OCI-LY7 (cell line): ENCODE measurements around the gene CNOT6L. TPM values are rescaled to one million over a fixed set of nuclear protein-coding genes. Genes with fewer than 3 reads are reported as not detected.
A peak's percentile ranks its signal among the peaks of the same experiment; 100 is the strongest.

Experiments
- BruUV-seq: library from RNA; stranded (reverse); fragments of 400-500 nt; replicated peaks from 2 replicates; lab custom pipeline; 2021; lab: Mats Ljungman, UMichigan
- CTCF ChIA-PET: fragments of 300-600 bp; sonication (Branson Sonifier 250); formaldehyde crosslinking; loops from one replicate; lab custom pipeline; 2022; ENCODE audit warnings: antibody characterized with exemption; ENCODE audit not compliant: unreplicated experiment; lab: Charles Lee
- POLR2A ChIA-PET: fragments of 300-600 bp; sonication (Branson Sonifier 250); formaldehyde crosslinking; loops from one replicate; lab custom pipeline; 2022; ENCODE audit warnings: antibody characterized with exemption; lab: Charles Lee
- DNase-seq: peaks from one replicate; pipeline ENCODE4 v3.0.0-alpha.2; 2015; ENCODE audit warnings: low spot score
- H2AFZ ChIP-seq: fragments of 200-600 bp; sonication (generic), shearing (Covaris generic); 2 replicates; pipeline ENCODE4 v1.6.1; 2014; ENCODE audit warnings: mild to moderate bottlenecking, antibody characterized with exemption, low read length, moderate library complexity
- H3K27ac ChIP-seq: fragments of 200-600 bp; sonication (generic); 2 replicates; pipeline ENCODE4 v1.5.1; 2014; ENCODE audit warnings: mixed run types, low read depth, mild to moderate bottlenecking, moderate library complexity, low read length, inconsistent platforms; ENCODE audit not compliant: poor library complexity, severe bottlenecking
- H3K36me3 ChIP-seq: fragments of 200-600 bp; sonication (generic); 2 replicates; pipeline ENCODE4 v1.6.1; 2014; ENCODE audit warnings: mild to moderate bottlenecking, antibody characterized with exemption, low read length, moderate library complexity, mixed read lengths; ENCODE audit not compliant: insufficient read depth
- H3K4me1 ChIP-seq: fragments of 200-600 bp; sonication (generic); 2 replicates; pipeline ENCODE4 v1.5.1; 2014; ENCODE audit warnings: mild to moderate bottlenecking, low read length; ENCODE audit not compliant: insufficient read depth, poor library complexity, severe bottlenecking
- H3K4me2 ChIP-seq: fragments of 200-600 bp; sonication (generic); 2 replicates; pipeline ENCODE4 v1.6.1; 2014; ENCODE audit warnings: mild to moderate bottlenecking, low read length
- H3K4me3 ChIP-seq: fragments of 200-600 bp; sonication (generic); 2 replicates; pipeline ENCODE4 v1.5.1; 2014; ENCODE audit warnings: mild to moderate bottlenecking, low read depth, low read length; ENCODE audit not compliant: poor library complexity, severe bottlenecking
- H3K79me2 ChIP-seq: fragments of 200-600 bp; sonication (generic); 2 replicates; pipeline ENCODE4 v1.6.1; 2016; ENCODE audit warnings: low read depth, mild to moderate bottlenecking, low read length, moderate library complexity, mixed read lengths; ENCODE audit not compliant: insufficient read depth
- H3K9me2 ChIP-seq: fragments of 200-600 bp; sonication (generic); 2 replicates; pipeline ENCODE4 v1.6.1; 2016; ENCODE audit warnings: mild to moderate bottlenecking, low read length, mixed read lengths; ENCODE audit not compliant: insufficient read depth
- H3K9me3 ChIP-seq: fragments of 200-600 bp; sonication (generic); 2 replicates; pipeline ENCODE4 v1.6.1; 2014; ENCODE audit warnings: mild to moderate bottlenecking, mixed run types, low read length, mixed read lengths
- H4K20me1 ChIP-seq: fragments of 200-600 bp; sonication (generic); 2 replicates; pipeline ENCODE4 v1.6.1; 2014; ENCODE audit warnings: mild to moderate bottlenecking, antibody characterized with exemption, low read length, moderate library complexity, mixed read lengths; ENCODE audit not compliant: insufficient read depth
- EZH2phosphoT487 ChIP-seq: fragments of 200-600 bp; sonication (generic); IDR thresholded peaks from 2 replicates; pipeline ENCODE4 v1.6.1; 2018; ENCODE audit warnings: low read depth, borderline replicate concordance, mild to moderate bottlenecking, mixed run types, antibody characterized with exemption, low read length, moderate library complexity, mixed read lengths
- intact Hi-C: fragments of 100-400 bp; cut with micrococcal nuclease; formaldehyde crosslinking; loops from one replicate; pipeline ENCODE4 v1.10.0; 2022; ENCODE audit not compliant: unreplicated experiment
- total RNA-seq, 2 experiments: library from RNA; depleted of rRNA in 1 of 2; stranded (reverse); fragments of >200 nt in 1 of 2; shearing (Covaris generic) in 1 of 2; gene quantifications; 2 replicates each; pipeline ENCODE4 v1.2.3, GENCODE V29; 2014 to 2022
- TF ChIP-seq, protein P1 (sequence below): fragments of 200-600 bp; sonication (generic); conservative IDR thresholded peaks from 2 replicates; pipeline ENCODE4 v1.5.1; 2014; ENCODE audit warnings: mild to moderate bottlenecking, antibody characterized with exemption, low read length, moderate library complexity, mixed read lengths

CNOT6L gene
- total RNA-seq, 2 experiments from 2014 or later = 21.4 to 112 TPM

DNA sequence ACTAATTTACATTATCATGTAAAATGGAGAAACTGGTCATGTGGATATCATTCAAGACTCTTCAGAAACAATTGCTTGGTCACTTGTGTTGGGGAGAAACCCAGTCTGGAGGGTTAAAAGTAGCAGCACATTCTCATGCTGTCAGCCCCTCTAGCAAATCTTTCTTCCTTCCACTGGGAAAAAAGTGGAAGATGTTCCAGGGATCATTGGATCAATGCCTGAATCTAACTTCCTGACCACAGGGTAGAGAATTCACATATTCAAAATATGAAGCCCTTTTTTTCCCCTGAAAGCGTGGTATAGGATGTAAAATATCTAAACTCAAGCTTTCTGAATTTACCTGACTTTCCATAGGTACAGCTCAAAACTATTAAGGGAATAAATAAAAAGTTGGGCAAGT, 115.5 kb downstream of the CNOT6L start:
- no peaks in the 10 kb centered on the region for H3K4me1 ChIP-seq
- no peak for DNase-seq
- BruUV-seq = no TSS peak
- H3K9me2 ChIP-seq = no peaks in the 10 kb centered on the region
- no peaks in the 10 kb centered on the region for H3K79me2 ChIP-seq
- TF ChIP-seq, protein P1, sequence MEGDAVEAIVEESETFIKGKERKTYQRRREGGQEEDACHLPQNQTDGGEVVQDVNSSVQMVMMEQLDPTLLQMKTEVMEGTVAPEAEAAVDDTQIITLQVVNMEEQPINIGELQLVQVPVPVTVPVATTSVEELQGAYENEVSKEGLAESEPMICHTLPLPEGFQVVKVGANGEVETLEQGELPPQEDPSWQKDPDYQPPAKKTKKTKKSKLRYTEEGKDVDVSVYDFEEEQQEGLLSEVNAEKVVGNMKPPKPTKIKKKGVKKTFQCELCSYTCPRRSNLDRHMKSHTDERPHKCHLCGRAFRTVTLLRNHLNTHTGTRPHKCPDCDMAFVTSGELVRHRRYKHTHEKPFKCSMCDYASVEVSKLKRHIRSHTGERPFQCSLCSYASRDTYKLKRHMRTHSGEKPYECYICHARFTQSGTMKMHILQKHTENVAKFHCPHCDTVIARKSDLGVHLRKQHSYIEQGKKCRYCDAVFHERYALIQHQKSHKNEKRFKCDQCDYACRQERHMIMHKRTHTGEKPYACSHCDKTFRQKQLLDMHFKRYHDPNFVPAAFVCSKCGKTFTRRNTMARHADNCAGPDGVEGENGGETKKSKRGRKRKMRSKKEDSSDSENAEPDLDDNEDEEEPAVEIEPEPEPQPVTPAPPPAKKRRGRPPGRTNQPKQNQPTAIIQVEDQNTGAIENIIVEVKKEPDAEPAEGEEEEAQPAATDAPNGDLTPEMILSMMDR = no peak
- TF ChIP-seq EZH2phosphoT487 = no peak
- CTCF ChIA-PET = no interaction called here
- H2AFZ ChIP-seq = no peak overlapping the region
- intact Hi-C loops = no loop called here
- H3K36me3 ChIP-seq = no peaks in the 10 kb centered on the region
- no peak overlapping the region for H3K4me2 ChIP-seq
- H3K27ac ChIP-seq = no peak overlapping the region
- no peaks in the 10 kb centered on the region for H4K20me1 ChIP-seq
- POLR2A ChIA-PET = no interaction called here
- no peak overlapping the region for H3K4me3 ChIP-seq
- H3K9me3 ChIP-seq = no peaks in the 10 kb centered on the region

DNA sequence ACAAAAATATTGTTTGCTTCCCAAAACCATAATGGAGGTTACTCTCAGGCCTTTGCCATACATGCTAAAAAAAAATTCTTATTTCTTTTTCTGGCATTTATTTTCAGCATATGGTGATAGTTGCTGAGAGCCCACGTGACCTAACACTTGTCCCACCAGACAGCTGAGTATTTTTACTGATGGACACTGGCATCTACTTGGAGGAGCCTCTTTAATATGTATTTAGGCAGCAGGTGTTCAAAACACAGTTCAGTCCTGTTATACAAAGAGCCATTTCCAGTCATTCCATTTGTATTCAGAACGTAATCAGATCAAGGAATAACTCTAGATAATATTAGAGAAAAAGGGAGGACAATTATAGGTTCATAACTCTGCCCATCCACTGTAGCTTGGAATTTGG, 118.0 kb downstream of the CNOT6L start:
- POLR2A ChIA-PET = no interaction called here
- CTCF ChIA-PET = no interaction called here
- Histone ChIP-seq H4K20me1 (no peaks in the 10 kb centered on the region), H3K36me3 (no peaks in the 10 kb centered on the region), H3K9me2 (no peaks in the 10 kb centered on the region), H3K4me2 (no peak overlapping the region), H3K27ac (no peak overlapping the region), H3K4me1 (no peaks in the 10 kb centered on the region), H3K9me3 (no peaks in the 10 kb centered on the region), H3K79me2 (no peaks in the 10 kb centered on the region), H3K4me3 (no peak overlapping the region), H2AFZ (no peak overlapping the region)
- TF ChIP-seq EZH2phosphoT487 = no peak
- TF ChIP-seq, protein P1 = no peak
- intact Hi-C loops = no loop called here
- no TSS peak for BruUV-seq
- DNase-seq = no peak

DNA sequence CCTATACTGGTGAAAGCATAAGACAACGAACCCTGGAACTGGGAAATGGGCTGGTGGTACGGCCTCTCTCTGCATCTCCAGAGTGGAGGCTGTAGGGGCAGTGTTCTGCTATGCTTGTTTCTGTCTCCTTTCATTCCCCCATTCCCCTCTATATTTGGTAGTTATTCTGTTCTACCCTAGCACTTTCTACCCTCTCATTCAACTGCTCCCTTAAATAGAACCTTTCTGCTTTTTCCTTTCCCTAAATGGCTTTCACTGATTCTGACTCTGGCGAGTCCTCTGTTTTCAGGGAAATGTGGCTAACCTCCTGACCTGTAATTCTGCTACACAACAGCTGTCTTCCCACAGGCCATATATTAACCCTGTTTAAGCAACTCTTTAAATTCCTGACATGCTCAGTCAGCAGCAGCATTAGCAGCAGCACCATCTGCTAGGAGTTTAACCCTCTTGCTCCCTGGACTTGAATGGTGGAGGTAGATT, 119.4 kb downstream of the CNOT6L start:
- ChIA-PET CTCF (no interaction called here), POLR2A (no interaction called here)
- DNase-seq = peak; percentile 9
- no peak overlapping the region for H3K4me2 ChIP-seq
- intact Hi-C loops = no loop called here
- H3K36me3 ChIP-seq = no peaks in the 10 kb centered on the region
- no peaks in the 10 kb centered on the region for H4K20me1 ChIP-seq
- no peaks in the 10 kb centered on the region for H3K9me2 ChIP-seq
- no peak overlapping the region for H2AFZ ChIP-seq
- no peaks in the 10 kb centered on the region for H3K79me2 ChIP-seq
- no peak overlapping the region for H3K27ac ChIP-seq
- no peak for TF ChIP-seq EZH2phosphoT487
- TF ChIP-seq, protein P1 = 0 out of 2 replicates have a peak, but pooled peaks have one; percentile 23
- H3K4me1 ChIP-seq = no peaks in the 10 kb centered on the region
- no peak overlapping the region for H3K4me3 ChIP-seq
- no TSS peak for BruUV-seq
- no peaks in the 10 kb centered on the region for H3K9me3 ChIP-seq
